Neuron (in vitro differentiated cells): ENCODE measurements around the gene PRR5L.

Experiments used
- H2AFZ ChIP-seq: one replicate; pipeline ENCODE4 v1.6.1; 2013; ENCODE audit warnings: low read depth, mild to moderate bottlenecking, inconsistent platforms, low read length, moderate library complexity
- H3K27me3 ChIP-seq: one replicate; pipeline ENCODE4 v1.6.1; 2013; ENCODE audit warnings: low read length; ENCODE audit not compliant: insufficient read depth
- H3K36me3 ChIP-seq: one replicate; pipeline ENCODE4 v1.6.1; 2013; ENCODE audit warnings: low read length; ENCODE audit not compliant: insufficient read depth
- H3K4me1 ChIP-seq: one replicate; pipeline ENCODE4 v1.6.1; 2013; ENCODE audit warnings: low read length; ENCODE audit not compliant: insufficient read depth
- H3K4me3 ChIP-seq: 2 replicates; pipeline ENCODE4 v1.5.1; 2013; ENCODE audit warnings: mild to moderate bottlenecking, low read length, moderate library complexity
- H3K9me3 ChIP-seq: one replicate; pipeline ENCODE4 v1.6.1; 2013; ENCODE audit warnings: low read length

PRR5L gene

DNA sequence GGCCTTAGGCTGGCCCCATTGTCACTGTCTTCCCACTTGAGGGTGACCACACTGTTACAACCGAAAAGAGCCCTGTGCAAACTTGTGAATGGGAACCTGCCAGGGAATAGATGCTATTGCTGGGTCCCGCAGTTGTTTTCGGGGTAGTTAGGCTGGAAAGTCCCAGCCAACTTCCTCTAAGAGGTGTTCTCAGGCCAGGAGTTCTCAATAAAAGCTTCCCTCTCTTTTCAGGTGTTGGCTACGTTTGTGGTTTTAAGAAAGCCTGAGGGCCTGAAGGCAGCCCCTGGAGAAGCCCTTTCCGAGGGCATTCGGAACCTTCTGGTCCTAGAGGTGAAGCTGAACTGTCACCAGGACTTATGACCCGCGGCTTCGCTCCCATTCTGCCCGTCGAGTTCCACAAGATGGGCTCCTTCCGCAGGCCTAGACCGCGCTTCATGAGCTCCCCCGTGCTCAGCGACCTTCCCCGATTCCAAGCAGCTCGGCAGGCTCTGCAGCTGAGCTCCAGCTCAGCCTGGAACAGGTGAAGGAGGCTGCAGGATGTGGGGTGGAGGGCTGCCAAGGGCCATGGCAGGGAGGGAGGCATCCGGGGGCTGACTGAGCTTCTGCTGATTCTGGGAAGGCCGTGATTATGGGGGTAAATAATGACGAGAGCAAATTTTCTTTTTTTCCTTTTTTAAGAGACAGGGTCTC is 104.8 kb downstream of the PRR5L start:
- Histone ChIP-seq H3K27me3 (no peaks in the 10 kb centered on the region), H3K4me1 (peaks cover 8% of the 10 kb centered on the region), H3K36me3 (peaks cover 39% of the 10 kb centered on the region), H3K9me3 (no peaks in the 10 kb centered on the region), H2AFZ (no peak overlapping the region), H3K4me3 (no peak overlapping the region)

GRCh38 chr11:36402568-36403170 is 106.6 kb downstream of the PRR5L start:
- H3K36me3 ChIP-seq: peaks cover 42% of the 10 kb centered on the region

GRCh38 chr11:36403661-36404060 is 107.6 kb downstream of the PRR5L start:
- Histone ChIP-seq H3K27me3 (no peaks in the 10 kb centered on the region), H3K36me3 (peaks cover 42% of the 10 kb centered on the region), H3K4me1 (peaks cover under 1% of the 10 kb centered on the region), H3K4me3 (no peak overlapping the region), H3K9me3 (no peaks in the 10 kb centered on the region), H2AFZ (no peak overlapping the region)

More at GRCh38 chr11:36402568-36403170, 106.6 kb downstream of the PRR5L start:
- Histone ChIP-seq H3K9me3 (no peaks in the 10 kb centered on the region), H3K4me3 (no peak overlapping the region), H3K4me1 (peaks cover 8% of the 10 kb centered on the region), H3K27me3 (no peaks in the 10 kb centered on the region), H2AFZ (no peak overlapping the region)

- no peaks in the 10 kb centered on the region for H3K4me1 ChIP-seq
- H3K27me3 ChIP-seq: no peaks in the 10 kb centered on the region
- H3K9me3 ChIP-seq: no peaks in the 10 kb centered on the region
- H3K36me3 ChIP-seq: peaks cover 42% of the 10 kb centered on the region
- H2AFZ ChIP-seq: no peak overlapping the region
- H3K4me3 ChIP-seq: no peak overlapping the region
Measured at GRCh38 chr11:36404831-36405230, 108.7 kb downstream of the PRR5L start.

DNA sequence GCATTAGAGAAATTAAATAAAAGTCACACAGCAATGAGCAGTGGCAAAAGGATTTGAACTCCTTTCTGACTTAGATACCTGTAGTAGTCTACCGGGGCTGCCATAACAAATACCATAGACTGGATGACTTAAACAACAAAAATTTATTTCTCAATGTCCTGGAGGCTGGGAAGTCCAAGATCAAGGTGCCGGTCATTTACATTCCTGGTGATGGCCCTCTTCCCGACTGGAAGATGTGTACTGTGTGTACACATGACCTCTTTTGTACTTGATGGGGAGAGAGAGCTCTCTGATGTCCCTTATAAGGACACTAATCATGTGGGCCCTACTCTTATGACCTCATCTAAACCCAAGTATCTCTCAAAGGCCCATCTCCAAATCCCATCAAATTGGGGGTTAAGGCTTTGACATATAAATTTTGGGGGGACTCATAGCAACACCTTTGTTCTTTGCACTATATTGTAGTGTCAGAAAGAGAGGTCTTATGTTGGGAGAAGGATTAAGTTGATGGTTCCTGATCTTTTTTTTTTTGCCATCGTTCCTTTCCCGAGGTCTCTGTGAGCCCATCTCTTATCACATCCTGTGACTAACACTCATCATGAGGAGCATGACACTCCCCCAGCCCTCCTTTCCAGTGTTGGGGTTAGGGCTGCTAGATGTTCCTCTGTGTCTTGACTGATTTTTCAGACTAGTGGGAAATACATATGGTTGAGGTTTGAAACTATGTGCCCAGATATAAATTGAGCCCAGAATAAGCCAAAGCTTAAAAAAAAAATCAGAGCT is 109.7 kb downstream of the PRR5L start:
- H3K4me1 ChIP-seq: no peaks in the 10 kb centered on the region
- H3K27me3 ChIP-seq: no peaks in the 10 kb centered on the region
- no peaks in the 10 kb centered on the region for H3K9me3 ChIP-seq
- no peak overlapping the region for H3K4me3 ChIP-seq
- no peak overlapping the region for H2AFZ ChIP-seq
- peaks cover 42% of the 10 kb centered on the region for H3K36me3 ChIP-seq

- Histone ChIP-seq H3K4me3 (no peak overlapping the region), H3K9me3 (no peaks in the 10 kb centered on the region), H3K27me3 (no peaks in the 10 kb centered on the region), H3K4me1 (no peaks in the 10 kb centered on the region), H2AFZ (no peak overlapping the region), H3K36me3 (peaks cover 30% of the 10 kb centered on the region)
Measured at GRCh38 chr11:36407356-36407755, 111.3 kb downstream of the PRR5L start.

GRCh38 chr11:36408498-36409136 is 112.5 kb downstream of the PRR5L start:
- H3K4me3 ChIP-seq: no peak overlapping the region
- H3K36me3 ChIP-seq: peaks cover 20% of the 10 kb centered on the region
- no peak overlapping the region for H2AFZ ChIP-seq
- no peaks in the 10 kb centered on the region for H3K4me1 ChIP-seq
- no peaks in the 10 kb centered on the region for H3K9me3 ChIP-seq
- H3K27me3 ChIP-seq: no peaks in the 10 kb centered on the region

- H3K36me3 ChIP-seq: peaks cover 14% of the 10 kb centered on the region
- no peak overlapping the region for H3K4me3 ChIP-seq
- no peak overlapping the region for H2AFZ ChIP-seq
- H3K4me1 ChIP-seq: no peaks in the 10 kb centered on the region
- no peaks in the 10 kb centered on the region for H3K27me3 ChIP-seq
- no peaks in the 10 kb centered on the region for H3K9me3 ChIP-seq
Measured at GRCh38 chr11:36409152-36409816, 113.2 kb downstream of the PRR5L start.

DNA sequence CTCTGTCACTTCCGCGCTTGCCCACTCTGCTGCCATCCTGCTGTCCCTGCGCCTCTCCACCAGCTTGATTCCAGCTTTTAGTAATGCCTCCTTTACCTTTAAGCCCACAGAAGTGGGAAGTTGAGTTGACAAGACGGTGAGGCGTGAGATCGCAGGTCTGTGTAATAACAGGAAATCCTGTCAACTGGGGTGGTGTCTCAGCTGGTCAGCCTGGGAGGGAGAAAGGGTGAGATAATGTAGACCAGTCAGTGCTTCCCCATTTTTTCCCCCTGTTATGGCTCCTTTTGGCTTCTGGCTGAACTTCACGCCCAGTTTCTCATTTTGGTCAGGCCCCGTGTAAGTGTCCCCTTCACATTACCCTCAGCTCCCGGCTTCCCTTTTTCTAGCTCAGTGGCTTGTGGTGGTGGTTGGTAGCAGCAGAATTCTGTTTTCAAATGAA is 115.1 kb downstream of the PRR5L start:
- Histone ChIP-seq H3K4me3 (no peak overlapping the region), H3K36me3 (peaks cover 9% of the 10 kb centered on the region), H3K27me3 (no peaks in the 10 kb centered on the region), H3K4me1 (no peaks in the 10 kb centered on the region), H2AFZ (no peak overlapping the region), H3K9me3 (peaks cover 3% of the 10 kb centered on the region)

GRCh38 chr11:36412781-36413383 is 116.8 kb downstream of the PRR5L start:
- H3K4me1 ChIP-seq: no peaks in the 10 kb centered on the region
- peaks cover 2% of the 10 kb centered on the region for H3K36me3 ChIP-seq
- no peak overlapping the region for H2AFZ ChIP-seq
- no peak overlapping the region for H3K4me3 ChIP-seq
- peaks cover 3% of the 10 kb centered on the region for H3K9me3 ChIP-seq
- no peaks in the 10 kb centered on the region for H3K27me3 ChIP-seq

- Histone ChIP-seq H3K27me3 (no peaks in the 10 kb centered on the region), H2AFZ (no peak overlapping the region), H3K9me3 (peaks cover 3% of the 10 kb centered on the region), H3K36me3 (peaks cover 5% of the 10 kb centered on the region), H3K4me1 (peaks cover 7% of the 10 kb centered on the region), H3K4me3 (no peak overlapping the region)
Measured at GRCh38 chr11:36417154-36417553, 121.1 kb downstream of the PRR5L start.

GRCh38 chr11:36419791-36420424 is 123.8 kb downstream of the PRR5L start:
- H3K4me3 ChIP-seq: no peak overlapping the region
- no peak overlapping the region for H2AFZ ChIP-seq
- peaks cover 5% of the 10 kb centered on the region for H3K36me3 ChIP-seq

More at GRCh38 chr11:36419791-36420424, 123.8 kb downstream of the PRR5L start:
- Histone ChIP-seq H3K4me1 (peaks cover 7% of the 10 kb centered on the region), H3K27me3 (no peaks in the 10 kb centered on the region), H3K9me3 (peaks cover 3% of the 10 kb centered on the region)
